H1 (cell line): ENCODE results near the gene ZW10. TPM values are rescaled to one million over a fixed set of nuclear protein-coding genes. Genes with fewer than 3 reads are reported as not detected.

ENCODE experiments used
- CTCF ChIA-PET: fragments of 300-600 bp; sonication (Branson Sonifier 250); formaldehyde crosslinking; loops from one replicate; lab custom pipeline; 2021; ENCODE audit not compliant: partially characterized antibody; lab: Charles Lee
- POLR2A ChIA-PET: fragments of 300-600 bp; sonication (Branson Sonifier 250); formaldehyde crosslinking; loops from one replicate; lab custom pipeline; 2021; ENCODE audit warnings: inconsistent platforms; ENCODE audit not compliant: partially characterized antibody; lab: Charles Lee
- DNase-seq, 2 experiments: peaks; one replicate each; pipeline versions ENCODE4 v3.0.0 to v3.0.0-alpha.2; 2010 to 2022; ENCODE audit warnings: low spot score in 2 of 2, low read depth in 1 of 2, mixed read lengths in 1 of 2
- FAIRE-seq: peaks from 2 replicates; lab custom pipeline; 2011; peaks lifted over from hg19 to GRCh38; lab: Jason Lieb, UNC
- H2AFZ ChIP-seq: 2 replicates; pipeline ENCODE4 v1.8.1; 2012; ENCODE audit warnings: low read length, inconsistent platforms
- H2AK5ac ChIP-seq: 2 replicates; pipeline ENCODE4 v1.6.1; 2013; ENCODE audit warnings: low read depth, low read length
- H2BK120ac ChIP-seq: replicated peaks from 2 replicates; pipeline ENCODE3; 2013; ENCODE audit warnings: low read depth, low read length, inconsistent platforms
- H2BK12ac ChIP-seq: 2 replicates; pipeline ENCODE4 v1.6.1; 2013; ENCODE audit warnings: low read depth, low read length
- H2BK15ac ChIP-seq: 2 replicates; pipeline ENCODE4 v1.6.1; 2013; ENCODE audit warnings: low read length
- H2BK20ac ChIP-seq: 2 replicates; pipeline ENCODE4 v1.6.1; 2013; ENCODE audit warnings: low read length
- H2BK5ac ChIP-seq: 2 replicates; pipeline ENCODE4 v1.6.1; 2013; ENCODE audit warnings: low read depth, low read length
- H3K14ac ChIP-seq: 2 replicates; pipeline ENCODE4 v1.6.1; 2013; ENCODE audit warnings: inconsistent platforms; ENCODE audit not compliant: insufficient read length
- H3K18ac ChIP-seq: 2 replicates; pipeline ENCODE4 v1.6.1; 2013; ENCODE audit warnings: low read length; ENCODE audit errors: extremely low read depth
- H3K23ac ChIP-seq: 2 replicates; pipeline ENCODE4 v1.6.1; 2013; ENCODE audit warnings: inconsistent platforms; ENCODE audit not compliant: insufficient read length
- H3K23me2 ChIP-seq: 2 replicates; pipeline ENCODE4 v1.6.1; 2013; ENCODE audit warnings: low read depth, low read length
- H3K27ac ChIP-seq: 2 replicates; pipeline ENCODE4 v1.6.1; 2011; ENCODE audit warnings: low read depth, low read length, inconsistent platforms
- H3K27me3 ChIP-seq, 4 experiments: replicated peaks in 1 of 4; 1 replicate in 1 of 4; 2 replicates in 3 of 4; pipeline versions ENCODE4 v1.6.1 to v1.8.1; 2011 to 2013; ENCODE audit warnings: low read length in 3 of 4, mild to moderate bottlenecking in 3 of 4, inconsistent platforms in 2 of 4, mixed read lengths in 2 of 4, moderate library complexity in 1 of 4; ENCODE audit not compliant: control insufficient read depth in 3 of 4, insufficient read depth in 3 of 4; ENCODE audit errors: extremely low read depth in 1 of 4
- H3K36me3 ChIP-seq, 4 experiments: 2 replicates each; pipeline versions ENCODE4 v1.6.1 to v1.8.1; 2011 to 2013; ENCODE audit warnings: mild to moderate bottlenecking in 4 of 4, low read length in 3 of 4, moderate library complexity in 2 of 4, control low read depth in 1 of 4, inconsistent platforms in 1 of 4; ENCODE audit not compliant: insufficient read depth in 4 of 4, control insufficient read depth in 2 of 4
- H3K4ac ChIP-seq: replicated peaks from 2 replicates; pipeline ENCODE3; 2013; ENCODE audit warnings: low read length, low read depth, mixed read lengths, inconsistent platforms; ENCODE audit not compliant: insufficient read length
- H3K4me1 ChIP-seq, 4 experiments: replicated peaks in 1 of 4; 1 replicate in 1 of 4; 2 replicates in 3 of 4; pipeline versions ENCODE4 v1.6.1 to v1.8.1; 2011 to 2013; ENCODE audit warnings: low read length in 3 of 4, inconsistent platforms in 2 of 4, mixed read lengths in 1 of 4; ENCODE audit not compliant: insufficient read depth in 4 of 4, control insufficient read depth in 3 of 4
- H3K4me2 ChIP-seq, 2 experiments: 2 replicates each; pipeline versions ENCODE4 v1.6.1 to v1.8.1; 2011 to 2013; ENCODE audit warnings: low read depth in 2 of 2, low read length in 2 of 2, control low read depth in 1 of 2, inconsistent platforms in 1 of 2, mild to moderate bottlenecking in 1 of 2; ENCODE audit not compliant: insufficient read depth in 1 of 2
- H3K4me3 ChIP-seq, 4 experiments: fragments of 200-600, 300-600 bp in 1 of 4; sonication (generic), shearing (Covaris generic), sonication (Bioruptor Twin) in 1 of 4; 2 replicates each; pipeline versions ENCODE4 v1.5.1 to v1.8.1; 2011 to 2016; ENCODE audit warnings: low read length in 4 of 4, low read depth in 3 of 4, control low read depth in 2 of 4, inconsistent platforms in 2 of 4, mild to moderate bottlenecking in 2 of 4, mixed read lengths in 1 of 4, moderate library complexity in 1 of 4; ENCODE audit not compliant: insufficient read depth in 2 of 4; ENCODE audit errors: extremely low read depth in 1 of 4
- H3K56ac ChIP-seq: replicated peaks from 2 replicates; pipeline ENCODE3; 2013; ENCODE audit warnings: low read depth, mild to moderate bottlenecking, mixed read lengths, low read length, inconsistent platforms; ENCODE audit not compliant: insufficient read length
- H3K79me1 ChIP-seq: 2 replicates; pipeline ENCODE4 v1.6.1; 2013; ENCODE audit warnings: low read depth, low read length, control low read depth
- H3K79me2 ChIP-seq, 2 experiments: 2 replicates each; pipeline versions ENCODE4 v1.6.1 to v1.8.1; 2012 to 2013; ENCODE audit warnings: low read length in 2 of 2, mild to moderate bottlenecking in 2 of 2, inconsistent platforms in 1 of 2; ENCODE audit not compliant: insufficient read depth in 2 of 2, control insufficient read depth in 1 of 2
- H3K9ac ChIP-seq, 4 experiments: replicated peaks in 1 of 4; 1 replicate in 1 of 4; 2 replicates in 3 of 4; pipeline versions ENCODE4 v1.6.1 to v1.8.1; 2011 to 2013; ENCODE audit warnings: low read depth in 3 of 4, low read length in 3 of 4, control low read depth in 2 of 4, mild to moderate bottlenecking in 2 of 4, moderate library complexity in 2 of 4, inconsistent platforms in 1 of 4; ENCODE audit errors: extremely low read depth in 1 of 4
- H3K9me3 ChIP-seq, 2 experiments: 2 replicates each; pipeline versions ENCODE4 v1.6.1 to v1.8.1; 2012 to 2013; ENCODE audit warnings: mild to moderate bottlenecking in 2 of 2, moderate library complexity in 2 of 2, control low read depth in 1 of 2, inconsistent platforms in 1 of 2, low read depth in 1 of 2, low read length in 1 of 2, mixed read lengths in 1 of 2; ENCODE audit not compliant: insufficient read depth in 2 of 2
- H4K20me1 ChIP-seq, 2 experiments: replicated peaks in 1 of 2; 2 replicates each; pipeline versions ENCODE3 to v1.8.1; 2011 to 2013; ENCODE audit warnings: inconsistent platforms in 2 of 2, low read length in 2 of 2, mild to moderate bottlenecking in 1 of 2; ENCODE audit not compliant: insufficient read depth in 2 of 2, control insufficient read depth in 1 of 2
- H4K5ac ChIP-seq: 2 replicates; pipeline ENCODE4 v1.6.1; 2013; ENCODE audit warnings: low read length, low read depth, mixed read lengths, inconsistent platforms; ENCODE audit not compliant: insufficient read length
- H4K8ac ChIP-seq: 2 replicates; pipeline ENCODE4 v1.8.0; 2013; ENCODE audit warnings: mild to moderate bottlenecking, moderate library complexity, low read length, inconsistent platforms; ENCODE audit not compliant: insufficient read depth; ENCODE audit errors: extremely low read depth
- H4K91ac ChIP-seq: replicated peaks from 2 replicates; pipeline ENCODE3; 2013; ENCODE audit warnings: low read length, mixed read lengths, inconsistent platforms; ENCODE audit not compliant: insufficient read length
- POU5F1 ChIP-seq: IDR thresholded peaks from 2 replicates; pipeline ENCODE4 v1.6.1; 2011; ENCODE audit warnings: low read depth, mild to moderate bottlenecking, low read length, moderate library complexity
- SUZ12 ChIP-seq: fragments of 200-600 bp; sonication (generic); IDR thresholded peaks from 2 replicates; pipeline ENCODE4 v1.6.1; 2012; ENCODE audit warnings: mild to moderate bottlenecking, inconsistent platforms, low read length, moderate library complexity, mixed read lengths
- WGBS, 2 experiments: shearing (Covaris generic) in 1 of 2; methylation state at CpG; one replicate each; pipeline versions ENCODE4 v1.1.6 to v1.1.7; 2013 to 2015; ENCODE audit warnings: low lambda C conversion rate in 2 of 2, mixed read lengths in 2 of 2, inconsistent platforms in 1 of 2, low coverage in 1 of 2, missing lambda C conversion rate in 1 of 2; ENCODE audit not compliant: insufficient replicate concordance in 2 of 2, insufficient coverage in 1 of 2, insufficient read length in 1 of 2; ENCODE audit errors: extremely low coverage in 1 of 2, missing lambda C conversion rate in 1 of 2; 5-methylcytosine and 5-hydroxymethylcytosine counted together
- polyA plus RNA-seq, 7 experiments: library from polyadenylated mRNA; depleted of rRNA in 3 of 7; stranded (reverse) in 5 of 7; unstranded in 2 of 7; fragments of >200 nt in 5 of 7; fragments of 200-250 nt in 2 of 7; gene quantifications; 1 replicate in 5 of 7; 2 replicates in 1 of 7; 4 replicates in 1 of 7; pipeline versions ENCODE4 v1.2.1 to v1.2.3, GENCODE V29; 2011 to 2013; ENCODE audit warnings: missing spikeins in 2 of 7, mixed read lengths in 2 of 7
- total RNA-seq: library from RNA; stranded (reverse); fragmentation: NEBNext Ultra II Directional; extraction: Animal tissue kit (Norgen Biotek cat#: 25700); gene quantifications from 2 replicates; pipeline ENCODE4 v1.2.1, GENCODE V29; 2021

The ZW10 gene
- total and polyA plus RNA-seq, 2 of the 8 experiments (the other 6 are each of a cell fraction or from before 2014, with no cell fraction given): 9.0 to 25.3 TPM

DNA sequence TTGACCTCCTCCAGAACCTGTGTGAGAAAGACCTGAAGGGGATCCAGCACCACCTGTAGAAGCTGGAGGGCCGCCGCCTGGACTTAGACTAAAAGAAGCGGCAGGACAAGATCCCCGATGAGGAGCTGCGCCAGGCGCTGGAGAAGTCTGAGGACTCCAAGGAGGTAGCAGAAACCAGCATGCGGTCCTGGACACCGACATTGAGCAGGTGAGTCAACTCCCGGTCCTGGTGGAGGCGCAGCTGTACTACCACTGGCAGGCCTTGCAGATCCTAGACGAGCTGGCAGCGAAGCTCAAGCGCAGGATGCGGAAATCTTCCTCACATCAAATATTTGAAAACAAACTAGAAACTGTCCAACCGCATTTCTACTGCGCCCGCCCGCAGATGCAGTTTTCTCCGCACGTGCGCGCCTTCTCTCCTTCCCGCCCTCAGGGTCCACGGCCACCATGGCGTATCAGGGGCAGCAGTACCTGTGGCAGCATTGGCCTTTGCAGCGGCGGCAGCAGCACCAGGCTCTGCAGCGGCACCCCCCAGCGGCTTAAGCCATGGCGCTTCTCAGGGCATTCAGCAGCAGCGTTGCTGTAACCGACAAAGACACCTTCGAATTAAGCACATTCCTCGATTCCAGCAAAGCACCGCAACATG is 16.3 kb upstream of the ZW10 start:
- no peak overlapping the region for H3K23ac ChIP-seq
- DNase-seq: no peak
- H2AK5ac ChIP-seq: no peak overlapping the region
- H3K4me2 ChIP-seq: no peak overlapping the region
- H3K9ac ChIP-seq: no peak overlapping the region
- no peak overlapping the region; the same call in 1 of the 2 replicates for H2BK12ac ChIP-seq
- no peak overlapping the region for H4K91ac ChIP-seq
- ChIA-PET POLR2A (interaction anchor here (0.6 kb wide), 1 partner anchor 100 kb away, joined by 3 read pairs; no protein-coding TSS in a partner anchor), CTCF (interaction anchor here (1.1 to 1.5 kb wide), 2 partner anchors 9 to 17 kb away, joined by 3 to 5 read pairs; partner anchors contain the start of gene ZW10)
- no peak overlapping the region for H4K8ac ChIP-seq
- H3K27ac ChIP-seq: no peak overlapping the region
- H3K4me3 ChIP-seq: no peak overlapping the region
- no peaks in the 10 kb centered on the region for H3K4me1 ChIP-seq
- no peak overlapping the region for H2AFZ ChIP-seq
- H3K23me2 ChIP-seq: no peaks in the 10 kb centered on the region
- no peak overlapping the region for H3K14ac ChIP-seq
- no peak overlapping the region for H4K5ac ChIP-seq
- H3K27me3 ChIP-seq: no peaks in the 10 kb centered on the region
- H3K79me1 ChIP-seq: no peaks in the 10 kb centered on the region
- no peaks in the 10 kb centered on the region for H3K79me2 ChIP-seq
- no peaks in the 10 kb centered on the region for H4K20me1 ChIP-seq
- H3K18ac ChIP-seq: no peak overlapping the region
- no peak overlapping the region for H2BK15ac ChIP-seq
- no peak for FAIRE-seq
- H3K4ac ChIP-seq: no peak overlapping the region
- no peak overlapping the region for H2BK20ac ChIP-seq
- WGBS, 2 experiments: 91% methylated on average over 26 of the region's 35 CpGs; no CpG with 5 or more reads in 1 of the 2 experiments
- H3K36me3 ChIP-seq: no peaks in the 10 kb centered on the region
- TF ChIP-seq SUZ12 (no peak), POU5F1 (no peak)
- TF ChIP-seq, all 59 proteins: peak for 0
- Histone ChIP-seq H2BK120ac (no peak overlapping the region), H2BK5ac (no peak overlapping the region), H3K9me3 (no peaks in the 10 kb centered on the region), H3K56ac (no peak overlapping the region)
